DOHH2 (cell line): ENCODE results near the gene PKHD1.

Source experiments
- EZH2phosphoT487 ChIP-seq: fragments of 200-600 bp; sonication (generic); IDR thresholded peaks from 2 replicates; pipeline ENCODE4 v1.6.1; 2017; ENCODE audit warnings: borderline replicate concordance, mild to moderate bottlenecking, antibody characterized with exemption, low read length, moderate library complexity, mixed read lengths
- TF ChIP-seq, protein P1 (sequence below): fragments of 200-600 bp; sonication (generic); IDR thresholded peaks from one replicate; pipeline ENCODE4 v1.5.1; 2014; ENCODE audit warnings: antibody characterized with exemption, mild to moderate bottlenecking, low read depth, low read length; ENCODE audit not compliant: poor library complexity, severe bottlenecking

GRCh38 chr6:51843456-51844056, 243.9 kb downstream of the PKHD1 start:
- TF ChIP-seq, protein P1, sequence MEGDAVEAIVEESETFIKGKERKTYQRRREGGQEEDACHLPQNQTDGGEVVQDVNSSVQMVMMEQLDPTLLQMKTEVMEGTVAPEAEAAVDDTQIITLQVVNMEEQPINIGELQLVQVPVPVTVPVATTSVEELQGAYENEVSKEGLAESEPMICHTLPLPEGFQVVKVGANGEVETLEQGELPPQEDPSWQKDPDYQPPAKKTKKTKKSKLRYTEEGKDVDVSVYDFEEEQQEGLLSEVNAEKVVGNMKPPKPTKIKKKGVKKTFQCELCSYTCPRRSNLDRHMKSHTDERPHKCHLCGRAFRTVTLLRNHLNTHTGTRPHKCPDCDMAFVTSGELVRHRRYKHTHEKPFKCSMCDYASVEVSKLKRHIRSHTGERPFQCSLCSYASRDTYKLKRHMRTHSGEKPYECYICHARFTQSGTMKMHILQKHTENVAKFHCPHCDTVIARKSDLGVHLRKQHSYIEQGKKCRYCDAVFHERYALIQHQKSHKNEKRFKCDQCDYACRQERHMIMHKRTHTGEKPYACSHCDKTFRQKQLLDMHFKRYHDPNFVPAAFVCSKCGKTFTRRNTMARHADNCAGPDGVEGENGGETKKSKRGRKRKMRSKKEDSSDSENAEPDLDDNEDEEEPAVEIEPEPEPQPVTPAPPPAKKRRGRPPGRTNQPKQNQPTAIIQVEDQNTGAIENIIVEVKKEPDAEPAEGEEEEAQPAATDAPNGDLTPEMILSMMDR = no peak
- no peak for TF ChIP-seq EZH2phosphoT487
